NCI-H2029 treated with DMSO at 0.1 percent for 48 hours (cell line): Measurements from ENCODE around the gene TPP2.
A peak's percentile ranks its signal among the peaks of the same experiment; 100 is the strongest.

Experiments
- DNase-seq: peaks from one replicate; lab custom pipeline; 2025; lab: John Stamatoyannopoulos, UW

TPP2 gene

DNA sequence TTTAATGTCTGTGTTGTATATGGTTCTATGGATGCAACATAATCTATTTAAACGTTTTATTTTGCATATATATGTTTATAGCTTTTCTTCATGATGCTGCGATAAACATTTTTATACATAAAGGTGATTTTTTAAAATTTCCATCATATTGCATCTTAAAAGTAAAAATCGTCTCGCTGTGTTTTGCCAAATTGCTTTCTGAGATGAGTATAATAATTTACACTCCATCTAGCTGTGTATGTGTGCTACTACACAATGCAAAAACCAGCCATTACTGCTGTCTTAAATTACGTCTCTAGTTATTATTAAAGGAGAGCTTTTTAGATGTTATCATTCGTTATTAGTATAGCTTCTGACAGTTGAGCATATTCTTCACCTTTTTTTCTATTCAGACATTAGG is 60.8 kb downstream of the TPP2 start:
- no peak for DNase-seq

DNA sequence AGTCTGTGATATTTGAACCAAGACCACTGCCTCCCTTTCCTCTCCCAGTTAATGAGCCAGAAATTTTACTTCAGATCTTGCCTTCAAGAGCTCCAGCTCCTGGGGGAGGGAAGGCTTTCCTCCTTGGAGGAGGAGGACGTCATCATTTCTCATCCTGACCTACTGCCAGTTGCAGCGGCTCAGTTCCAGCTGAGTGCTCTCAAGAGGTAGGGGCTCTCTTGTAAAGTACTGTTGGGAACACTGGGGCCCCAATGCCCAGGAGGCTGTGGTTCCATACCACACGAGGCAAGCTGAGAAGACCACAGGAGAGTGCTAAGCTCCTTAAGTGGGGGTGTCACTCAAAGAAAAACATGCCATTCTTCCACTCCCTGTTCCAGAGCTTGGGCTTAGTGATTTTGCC is 61.9 kb downstream of the TPP2 start:
- DNase-seq, result no peak

DNA sequence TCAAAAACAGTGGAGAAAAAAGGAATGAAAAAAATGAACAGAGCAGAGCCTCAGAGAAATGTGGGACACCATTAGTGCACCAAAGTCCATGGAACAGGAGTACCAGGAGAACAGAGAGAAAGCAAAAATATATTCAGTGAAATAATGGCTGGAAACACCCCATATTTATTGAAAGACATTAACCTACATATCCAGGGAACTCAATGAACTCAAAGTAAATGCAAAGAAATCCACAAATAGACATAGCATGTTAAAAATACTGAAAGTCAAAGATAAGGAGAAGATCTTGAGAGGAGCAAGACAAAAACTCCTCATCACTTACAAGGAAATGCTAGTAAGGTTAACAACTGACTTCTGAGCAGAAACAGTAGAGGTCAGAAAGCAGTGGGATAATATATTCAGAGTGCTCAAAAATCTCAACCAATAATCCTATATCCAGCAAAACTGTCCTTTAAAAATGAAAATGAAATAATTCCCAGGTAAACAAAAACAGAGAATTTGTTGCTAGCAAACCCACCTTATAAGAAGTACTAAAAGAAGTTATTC is 62.5 kb downstream of the TPP2 start:
- DNase-seq, result no peak

DNA sequence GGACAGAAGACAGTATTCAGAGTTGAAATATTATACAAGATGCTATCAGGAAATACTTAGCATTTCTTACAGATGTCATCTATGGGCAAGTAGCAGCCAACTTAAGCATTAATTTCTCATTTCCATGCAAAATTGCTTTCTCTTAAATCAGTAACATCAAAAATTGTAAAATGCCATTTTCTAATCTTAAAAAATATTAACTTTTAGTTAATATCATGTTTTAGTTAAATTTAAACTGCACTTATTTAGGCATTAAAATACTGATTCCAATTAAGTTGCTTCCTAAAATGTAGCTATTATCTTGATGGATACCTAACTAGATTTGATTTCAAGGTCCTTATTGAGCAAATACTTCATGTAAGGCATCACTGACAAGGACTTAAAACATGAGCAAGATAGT is 70.2 kb downstream of the TPP2 start:
- DNase-seq, result no peak

DNA sequence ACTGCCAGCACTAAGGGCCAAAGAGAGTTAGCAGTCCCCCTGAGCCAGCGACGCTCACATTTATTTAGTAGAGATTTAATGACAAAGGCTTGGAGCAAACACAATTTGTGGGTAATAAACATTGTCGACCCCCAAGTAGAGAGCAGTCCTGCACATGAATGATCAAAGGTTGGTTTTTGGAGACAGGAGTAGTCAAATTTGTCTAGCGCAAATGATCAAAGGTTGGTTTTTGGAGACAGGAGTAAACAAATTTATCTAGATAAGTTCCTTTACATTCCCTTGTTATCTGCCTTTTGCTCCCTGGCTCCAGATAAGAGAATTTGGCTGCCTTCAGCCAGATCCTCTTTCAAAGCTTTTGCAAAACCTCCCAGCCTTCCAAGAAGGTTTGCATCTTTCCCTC is 71.1 kb downstream of the TPP2 start:
- no peak for DNase-seq

DNA sequence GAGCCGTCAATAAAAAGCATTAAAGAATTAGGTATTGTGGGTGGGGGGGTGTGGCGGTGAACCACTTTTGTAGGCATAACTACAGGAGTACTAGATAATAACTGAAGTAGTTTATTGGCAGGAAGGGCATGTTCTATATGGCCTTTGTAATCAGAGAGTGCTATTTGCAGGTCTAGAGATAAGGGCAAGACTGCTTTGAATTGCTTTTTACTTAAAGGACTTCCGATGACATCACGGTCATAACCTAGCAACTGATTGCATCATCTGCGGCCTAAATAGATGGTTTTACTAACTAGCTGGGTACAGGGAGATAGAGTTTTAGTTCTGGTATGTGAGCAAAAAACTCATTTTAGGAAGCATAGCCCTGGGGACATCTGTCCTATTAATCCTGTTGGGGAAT is 73.3 kb downstream of the TPP2 start:
- no peak for DNase-seq

DNA sequence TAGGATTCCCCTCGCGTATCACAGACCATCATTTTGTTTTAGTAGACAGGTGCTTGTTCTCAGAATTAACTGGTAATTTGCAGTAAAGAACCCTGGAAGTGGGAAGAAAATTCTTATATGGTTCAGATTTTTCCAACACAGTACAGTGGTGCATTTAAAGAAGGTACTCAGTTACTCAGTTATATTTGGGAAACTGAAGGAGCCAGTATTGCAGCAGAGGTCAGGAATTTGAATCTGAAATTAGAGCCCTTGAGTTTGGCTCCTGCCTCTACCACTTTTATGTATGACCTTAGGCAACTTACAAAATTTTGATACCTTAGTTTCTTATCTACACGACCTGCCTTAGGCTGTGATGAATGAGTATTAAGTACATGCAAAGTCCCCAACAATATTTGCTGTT is 78.3 kb downstream of the TPP2 start:
- no peak for DNase-seq

DNA sequence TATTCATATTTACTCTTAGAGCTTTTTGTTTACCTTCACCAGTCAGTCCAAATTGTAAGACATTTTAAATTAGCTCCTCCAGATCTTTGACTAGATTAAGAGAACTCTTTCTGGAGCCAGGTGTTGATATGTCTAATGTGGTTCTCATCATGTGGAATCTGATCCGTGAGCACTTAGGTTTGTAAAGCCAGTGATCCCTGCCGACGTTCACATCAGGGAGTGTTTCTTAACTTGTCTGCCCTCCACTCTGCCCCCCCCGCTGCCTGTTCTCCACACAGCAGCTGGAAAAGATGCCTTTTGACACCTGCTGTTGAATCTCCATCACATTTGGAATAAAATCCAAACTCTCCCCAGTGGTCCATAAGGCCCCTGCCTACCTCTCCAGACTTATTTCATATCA is 80.3 kb downstream of the TPP2 start:
- DNase-seq, result no peak

DNA sequence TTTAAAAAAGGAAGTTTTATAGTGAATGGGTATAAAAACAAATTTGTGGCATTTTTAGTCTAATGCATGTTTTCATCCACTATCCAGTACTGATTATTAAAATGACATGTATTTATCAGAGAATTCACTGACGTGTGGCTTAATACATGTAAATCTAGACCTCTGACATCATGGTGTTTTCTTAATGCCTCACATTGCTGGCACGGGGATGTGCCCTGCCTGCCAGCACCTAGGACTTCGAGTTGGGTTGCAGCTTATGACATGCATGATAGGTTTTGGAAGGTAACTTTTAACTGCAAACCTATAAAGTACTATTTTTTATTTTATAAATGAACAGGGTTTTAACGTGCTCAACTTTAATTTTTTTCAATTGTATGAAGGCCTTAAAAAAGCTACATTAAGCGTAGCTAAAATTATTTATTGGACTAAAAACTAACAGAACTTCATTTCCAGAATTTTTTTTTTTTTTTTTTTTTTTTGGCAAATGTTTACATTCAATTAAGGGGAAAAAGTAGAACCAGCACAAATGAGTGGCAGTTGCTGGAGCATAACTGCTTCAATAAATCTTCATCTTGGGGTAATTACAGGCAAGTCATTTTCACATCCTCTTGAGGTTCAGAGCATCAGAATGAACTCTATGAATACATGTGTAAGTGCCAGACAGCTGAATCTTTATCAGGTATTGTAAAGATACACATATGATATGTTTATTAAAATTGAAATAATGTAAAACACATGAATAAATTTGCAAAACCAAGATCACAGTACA is 81.7 kb downstream of the TPP2 start:
- DNase-seq, result no peak

DNA sequence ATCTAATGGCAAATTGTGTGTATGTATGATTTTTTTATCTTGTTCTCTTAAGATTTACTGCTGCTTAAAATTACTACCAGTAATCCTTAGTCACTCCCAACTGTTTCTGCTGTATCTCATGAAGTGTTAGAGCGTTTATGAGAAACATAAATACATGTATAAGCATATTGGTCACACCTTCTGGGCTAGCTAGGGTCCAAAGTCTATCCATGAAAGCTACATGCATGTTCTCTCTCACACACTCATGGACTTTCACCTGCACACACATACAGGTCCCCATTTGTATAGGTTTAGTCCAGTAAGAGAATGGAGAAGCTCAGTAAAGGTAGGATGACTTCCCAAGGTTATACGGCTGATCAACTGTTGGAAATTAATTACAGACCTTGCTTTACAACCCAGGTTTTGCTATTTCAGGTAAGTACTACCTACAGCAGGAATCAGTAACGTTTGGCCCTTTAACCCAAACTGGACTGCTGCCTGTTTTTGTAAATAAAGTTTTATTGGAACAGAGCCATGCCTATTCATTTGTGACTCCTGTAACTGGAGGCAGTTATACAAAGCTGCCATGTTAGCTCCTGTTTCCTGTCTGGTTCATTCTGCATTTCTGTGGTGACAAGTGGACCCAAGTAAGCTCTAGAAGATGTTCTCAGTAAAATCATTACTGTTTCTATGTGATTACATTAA is 82.8 kb downstream of the TPP2 start:
- DNase-seq, result peak; percentile 1

DNA sequence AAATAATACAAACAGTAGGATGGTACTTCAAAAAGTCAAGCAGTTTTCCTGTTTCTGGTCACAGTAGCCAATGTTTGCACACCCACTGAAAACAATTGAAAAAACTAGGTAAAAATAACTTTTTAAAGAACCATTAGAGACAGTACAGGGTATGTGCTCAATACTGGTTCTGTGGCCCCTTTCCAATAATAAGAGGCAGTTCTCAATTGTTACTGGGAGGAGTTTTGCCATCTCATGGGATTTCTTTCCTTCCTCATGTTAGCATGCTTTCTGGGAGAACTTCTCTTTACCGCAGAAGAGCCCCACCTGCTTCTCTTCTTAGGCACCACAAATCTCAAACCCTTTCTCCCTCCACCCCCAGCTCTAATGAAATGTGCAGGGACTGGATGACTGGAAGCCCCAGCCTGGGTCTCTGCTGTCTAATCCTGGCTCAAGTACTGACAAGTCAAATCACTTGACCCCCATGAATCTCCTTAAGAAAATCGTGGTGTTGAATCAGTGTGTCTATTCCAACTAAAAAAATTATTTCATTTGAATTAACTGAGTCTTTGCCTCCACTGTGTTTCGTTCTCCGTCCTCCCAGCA is 83.4 kb downstream of the TPP2 start:
- no peak for DNase-seq

DNA sequence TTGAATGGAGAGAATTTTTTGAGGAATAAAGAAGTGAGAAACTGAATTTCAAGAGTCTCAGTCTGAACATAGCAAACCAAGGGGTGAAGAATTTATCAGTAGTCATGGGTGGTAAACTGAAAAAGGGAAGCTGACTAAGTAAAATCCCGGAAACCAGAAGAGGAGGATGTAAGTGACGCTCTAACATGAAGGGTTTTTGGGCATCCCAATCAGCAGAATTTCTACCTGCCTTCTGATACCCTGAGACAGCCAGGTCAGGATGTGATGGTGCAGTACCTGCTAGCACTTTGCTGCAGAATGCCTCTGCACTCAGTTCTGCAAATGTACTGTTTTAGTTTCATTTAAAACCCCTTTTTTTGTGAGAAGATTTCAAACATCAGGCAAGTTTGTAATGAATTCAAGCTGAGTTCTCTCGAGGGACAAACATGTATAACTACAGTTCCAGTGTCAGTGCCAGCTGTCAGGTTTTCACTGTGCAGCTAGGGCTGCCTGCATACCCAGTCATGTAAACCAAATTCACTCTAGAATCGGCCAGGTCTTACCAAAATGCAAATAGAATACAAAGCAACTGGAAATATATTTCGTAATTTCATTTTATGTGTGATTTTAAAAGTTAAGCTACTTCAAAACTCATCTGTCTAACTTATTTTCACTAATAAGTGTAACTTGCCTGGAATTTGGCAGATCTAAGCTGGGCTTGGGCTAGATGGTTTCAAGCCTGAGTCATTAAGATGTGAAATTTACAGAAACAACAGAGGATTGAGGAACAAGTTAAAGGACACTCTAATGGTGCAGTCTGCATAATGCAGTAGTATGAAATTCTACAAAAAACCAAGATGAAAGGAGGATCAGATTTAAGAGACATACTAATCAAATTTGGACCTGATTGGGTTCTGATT is 84.3 kb downstream of the TPP2 start:
- no peak for DNase-seq

DNA sequence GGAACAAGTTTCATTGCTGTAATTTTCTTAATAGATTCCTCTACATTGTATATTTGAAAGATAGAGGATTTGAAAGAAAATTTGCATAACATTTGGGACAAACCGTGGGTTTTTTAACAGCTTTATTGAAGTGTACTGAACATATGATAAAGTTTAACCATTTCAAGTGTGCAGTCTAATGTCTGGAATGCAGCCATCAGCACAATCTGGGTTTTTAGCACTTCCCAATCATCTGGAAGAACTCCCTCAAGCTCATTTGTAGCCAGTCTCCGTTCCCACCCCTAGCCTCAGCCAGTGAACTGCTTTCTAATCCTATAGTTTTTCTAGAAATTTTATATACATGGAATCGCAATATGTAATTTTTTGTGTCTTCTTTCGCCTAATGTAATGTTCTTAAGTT is 85.4 kb downstream of the TPP2 start:
- no peak for DNase-seq

DNA sequence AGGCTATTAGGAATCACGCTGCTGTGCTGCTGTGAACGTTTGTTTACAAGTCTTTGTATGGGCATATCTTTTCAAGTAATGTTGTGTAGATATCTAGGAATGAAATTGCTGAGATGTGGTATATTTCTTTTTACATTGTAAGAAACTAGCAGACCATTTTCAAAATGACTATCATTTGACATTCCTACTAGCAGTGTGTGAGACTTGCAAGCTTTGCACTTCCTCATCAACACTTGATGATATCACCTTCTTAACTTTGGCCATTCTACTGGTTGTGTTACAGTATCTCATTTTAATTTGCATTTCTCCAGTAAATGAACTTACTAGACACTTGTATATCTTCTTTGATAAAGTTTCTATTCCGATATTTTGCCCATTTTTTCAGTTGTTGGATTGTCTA is 85.9 kb downstream of the TPP2 start:
- DNase-seq, result no peak

DNA sequence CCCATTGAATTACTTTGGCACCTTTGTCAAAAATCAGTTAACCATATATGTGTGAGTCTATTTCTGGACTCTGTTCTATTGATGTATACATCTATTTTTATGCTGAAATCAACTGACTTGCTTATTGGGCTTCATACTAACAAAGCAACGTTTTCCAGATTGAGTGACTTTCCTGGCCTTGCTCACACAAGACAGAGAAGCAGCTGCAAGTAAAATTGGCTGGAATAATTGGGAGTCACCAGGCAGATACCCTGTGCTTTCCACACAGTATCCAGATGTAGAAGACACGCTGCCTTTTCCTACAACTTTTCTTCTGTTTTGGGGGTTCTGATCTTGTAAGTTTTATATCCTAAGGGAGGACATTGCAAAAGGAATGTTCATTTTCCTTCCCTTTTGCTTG is 86.9 kb downstream of the TPP2 start:
- DNase-seq, result no peak

DNA sequence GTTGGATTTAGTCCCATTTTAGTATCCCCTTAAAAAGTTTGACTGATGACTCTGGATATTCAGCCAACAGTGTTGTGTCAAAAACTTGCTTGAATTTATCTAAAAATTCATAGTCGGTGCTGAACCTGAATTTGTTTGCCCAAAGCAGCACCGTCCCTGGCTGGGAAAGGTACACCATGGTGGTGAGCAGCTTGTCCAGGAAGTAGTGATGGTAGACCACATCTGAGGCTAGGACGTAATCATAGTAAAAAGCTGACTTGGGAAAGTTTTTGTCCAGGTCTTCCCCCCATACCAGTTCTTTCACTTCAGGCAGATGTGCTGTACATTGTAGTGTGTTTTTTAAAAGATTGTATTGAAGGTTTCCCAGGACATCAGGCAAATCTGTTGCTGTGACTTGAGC is 89.2 kb downstream of the TPP2 start:
- no peak for DNase-seq

DNA sequence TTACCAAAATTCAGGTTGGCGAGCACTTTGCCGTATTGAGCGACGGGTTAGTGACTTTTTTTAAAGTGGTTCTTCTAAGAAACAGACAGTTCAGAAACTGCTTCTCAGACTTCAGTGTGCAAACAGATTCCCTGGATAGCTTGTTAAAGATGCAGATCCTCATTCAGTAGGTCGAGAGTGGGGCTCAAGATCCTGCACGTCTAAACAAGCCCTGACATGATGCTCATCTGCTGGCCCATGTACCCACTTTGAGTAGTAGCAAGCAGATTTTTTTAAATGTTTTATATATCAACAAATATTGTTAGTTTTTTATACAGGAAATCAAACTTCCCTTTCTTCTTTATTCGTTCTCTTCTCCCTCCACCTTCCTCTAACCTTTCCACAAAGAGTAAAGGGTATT is 90.7 kb downstream of the TPP2 start:
- no peak for DNase-seq

DNA sequence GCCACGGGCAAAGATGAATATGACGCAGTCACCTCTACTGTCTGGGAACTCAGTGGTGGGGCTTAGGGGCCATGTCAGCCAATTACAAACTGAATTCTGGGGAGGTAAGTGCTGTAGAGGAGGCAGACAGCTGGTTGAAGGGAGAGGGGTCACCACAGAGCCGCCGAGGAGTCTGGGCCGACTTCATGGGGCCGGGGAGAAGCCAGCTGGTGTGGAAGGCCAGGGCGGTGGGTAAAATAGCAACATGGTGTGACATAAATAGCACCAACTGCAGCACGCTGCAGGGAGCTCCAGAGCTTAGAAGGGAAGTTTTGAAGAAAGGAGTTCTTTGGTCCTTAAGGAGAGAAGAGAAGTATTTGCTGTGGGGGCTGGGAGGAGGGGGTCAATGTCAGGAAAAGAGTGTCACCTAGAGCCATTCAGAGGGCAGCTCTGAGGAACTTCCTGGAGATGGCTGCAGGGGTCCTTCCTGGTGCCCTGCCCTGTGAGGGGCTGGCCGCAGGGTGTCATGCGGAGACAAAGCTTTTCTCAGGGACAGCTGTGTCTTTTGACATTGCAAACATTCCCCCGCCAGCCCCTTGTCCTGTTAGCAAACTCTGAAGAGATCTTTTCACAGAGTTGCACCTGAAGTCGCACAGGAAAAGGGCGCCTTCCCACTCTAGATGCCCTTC is 91.7 kb downstream of the TPP2 start:
- DNase-seq, result no peak

DNA sequence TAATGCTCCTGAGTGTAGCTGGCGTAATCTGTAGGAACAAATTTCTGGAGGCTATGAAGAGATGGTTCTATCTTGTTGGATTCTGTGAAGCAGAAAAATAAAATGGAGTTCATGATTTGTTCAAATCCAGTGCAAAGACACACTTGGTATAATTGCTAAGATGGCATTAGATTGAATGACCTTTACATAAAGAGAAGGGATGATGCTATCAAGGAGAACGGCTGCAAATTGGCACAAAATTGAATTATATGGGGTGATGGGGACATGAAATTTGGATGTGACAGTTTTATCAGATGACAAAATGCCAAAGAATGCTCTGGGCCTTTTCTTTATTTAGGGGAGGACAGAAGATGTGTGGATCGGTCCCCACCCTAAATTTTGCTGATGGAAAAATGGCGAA is 94.1 kb downstream of the TPP2 start:
- no peak for DNase-seq

DNA sequence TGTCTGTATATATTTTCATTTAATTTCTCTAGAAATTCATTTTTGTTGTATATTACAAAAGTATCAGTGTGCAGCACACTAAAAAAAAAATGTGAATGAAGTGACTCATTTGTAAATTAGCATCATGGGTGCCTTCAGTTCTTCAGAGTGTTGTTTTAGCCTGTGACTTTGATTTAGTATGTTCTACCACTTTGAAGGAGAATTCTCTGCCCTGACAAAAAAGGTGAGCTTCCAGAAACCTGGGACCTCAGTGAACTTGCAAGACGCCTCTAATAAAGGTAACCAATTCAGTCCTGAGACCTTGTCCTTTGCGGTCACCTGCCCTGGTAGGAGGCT is 95.7 kb downstream of the TPP2 start:
- DNase-seq, result no peak

DNA sequence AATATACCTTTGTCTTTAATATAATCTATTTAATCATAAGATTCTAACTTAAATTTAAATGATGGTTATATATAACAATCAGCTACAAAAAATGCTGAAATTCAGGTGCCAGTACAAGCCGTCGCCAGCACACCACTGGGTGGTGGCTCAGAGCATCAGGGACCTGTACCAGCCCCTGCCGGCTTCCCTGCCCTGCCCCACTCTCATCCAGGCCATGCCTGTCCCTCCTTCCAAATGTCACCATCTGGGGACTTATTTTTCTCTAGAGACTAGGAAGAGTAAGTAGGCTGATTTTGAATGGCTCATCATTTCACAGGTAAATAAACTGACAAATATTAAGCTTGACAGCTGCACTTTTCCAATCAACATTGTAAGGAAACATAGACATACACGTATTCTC is 96.5 kb downstream of the TPP2 start:
- DNase-seq, result no peak

DNA sequence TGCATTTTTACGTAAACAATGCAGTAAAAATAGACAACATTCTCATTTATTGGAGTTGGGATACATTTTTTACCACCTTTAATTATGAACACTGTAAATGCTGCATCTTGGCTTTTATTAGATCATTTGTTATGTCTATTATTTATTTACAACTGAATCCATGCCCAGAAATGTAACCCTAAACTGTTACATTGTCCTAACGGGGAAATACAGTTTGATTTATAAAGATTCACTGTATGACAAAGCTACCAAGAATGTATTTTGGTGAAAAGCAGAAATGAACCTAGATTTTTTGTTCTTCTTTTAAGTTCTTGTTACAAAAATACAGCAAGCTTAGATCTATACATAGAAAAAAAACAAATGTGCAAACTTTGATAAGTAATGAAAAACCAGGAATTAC is 97.0 kb downstream of the TPP2 start:
- no peak for DNase-seq
